K562 (cell line): ENCODE measurements around the gene MKNK2. TPM values are rescaled to one million over a fixed set of nuclear protein-coding genes. Genes with fewer than 3 reads are reported as not detected.

ENCODE experiments used
- ATAC-seq: fragments of 200-7000 bp; cut with Tn5 transposase; 3 replicates; pipeline ENCODE4 v1.9.1; 2020; ENCODE audit warnings: moderate library complexity
- BruUV-seq: library from RNA; stranded (reverse); fragments of 400-500 nt; replicated peaks from 2 replicates; lab custom pipeline; 2021; lab: Mats Ljungman, UMichigan
- CTCF ChIA-PET: fragments of 300-600 bp; formaldehyde crosslinking; extraction: SDS; loops from one replicate; lab custom pipeline; 2021; ENCODE audit warnings: low intra/inter-chr PET ratio; lab: Yijun Ruan, JAX
- POLR2A ChIA-PET: fragments of 300-600, 350-650 bp; sonication (Branson Sonifier 250); formaldehyde crosslinking; extraction: SDS; loops from one replicate; lab custom pipeline; 2021; ENCODE audit warnings: antibody characterized with exemption, inconsistent platforms; lab: Yijun Ruan, JAX
- DNase-seq, 4 experiments: peaks; one replicate each; pipeline versions ENCODE4 v3.0.0 to v3.0.0-alpha.2; 2011 to 2018; ENCODE audit warnings: low spot score in 3 of 4, mixed read lengths in 3 of 4; ENCODE audit errors: extremely low read depth in 1 of 4
- FAIRE-seq: peaks from 2 replicates; lab custom pipeline; 2011; peaks lifted over from hg19 to GRCh38; lab: Jason Lieb, UNC
- H2AFZ ChIP-seq: 2 replicates; pipeline ENCODE4 v1.6.0; 2011; ENCODE audit warnings: low read depth, low read length, control low read depth, inconsistent platforms
- H3K27ac ChIP-seq: fragments of 200-600 bp; 3 replicates; pipeline ENCODE4 v1.8.0; 2011; ENCODE audit warnings: low read depth, mild to moderate bottlenecking, control low read depth, inconsistent platforms, low read length, moderate library complexity, mixed read lengths; ENCODE audit errors: extremely low read depth
- H3K27me3 ChIP-seq, 2 experiments: fragments of 300-600 bp in 1 of 2; 2 replicates in 1 of 2; 3 replicates in 1 of 2; pipeline versions ENCODE4 v1.6.0 to v1.8.0; 2011; ENCODE audit warnings: inconsistent platforms in 2 of 2, low read length in 2 of 2, mild to moderate bottlenecking in 1 of 2, mixed read lengths in 1 of 2, moderate library complexity in 1 of 2; ENCODE audit not compliant: control insufficient read depth in 2 of 2, insufficient read depth in 2 of 2
- H3K36me3 ChIP-seq: fragments of 300-600 bp; 3 replicates; pipeline ENCODE4 v1.8.0; 2011; ENCODE audit warnings: mild to moderate bottlenecking, low read length, inconsistent platforms; ENCODE audit not compliant: control insufficient read depth, insufficient read depth
- H3K4me1 ChIP-seq, 2 experiments: fragments of 200-600 bp in 1 of 2; replicated peaks in 1 of 2; 2 replicates in 1 of 2; 3 replicates in 1 of 2; pipeline versions ENCODE4 v1.5.1 to v1.8.0; 2011; ENCODE audit warnings: inconsistent platforms in 2 of 2, low read length in 2 of 2, mild to moderate bottlenecking in 1 of 2, mixed read lengths in 1 of 2, moderate library complexity in 1 of 2; ENCODE audit not compliant: control insufficient read depth in 2 of 2, insufficient read depth in 2 of 2
- H3K4me2 ChIP-seq: 2 replicates; pipeline ENCODE4 v1.6.1; 2011; ENCODE audit warnings: low read length, control low read depth, inconsistent platforms, mixed read lengths; ENCODE audit not compliant: insufficient read depth
- H3K4me3 ChIP-seq: fragments of 200-600 bp; sonication (generic), shearing (Covaris generic); 2 replicates; pipeline ENCODE4 v1.5.1; 2016; ENCODE audit warnings: control low read depth, inconsistent platforms
- H3K79me2 ChIP-seq: fragments of 200-600 bp; 3 replicates; pipeline ENCODE4 v1.8.0; 2011; ENCODE audit warnings: low read length, inconsistent platforms; ENCODE audit not compliant: control insufficient read depth, insufficient read depth
- H3K9ac ChIP-seq, 2 experiments: 2 replicates each; pipeline versions ENCODE4 v1.6.0 to v1.6.1; 2011; ENCODE audit warnings: low read depth in 2 of 2, low read length in 2 of 2, control low read depth in 1 of 2, inconsistent platforms in 1 of 2, mild to moderate bottlenecking in 1 of 2, mixed read lengths in 1 of 2; ENCODE audit not compliant: insufficient read depth in 1 of 2
- H3K9me1 ChIP-seq: one replicate; pipeline ENCODE4 v1.6.0; 2011; ENCODE audit warnings: inconsistent platforms, mild to moderate bottlenecking, low read length, moderate library complexity; ENCODE audit not compliant: control insufficient read depth, insufficient read depth
- H3K9me3 ChIP-seq: replicated peaks from 2 replicates; pipeline ENCODE4 v1.5.1; 2011; ENCODE audit warnings: low read depth, low read length, inconsistent platforms; ENCODE audit not compliant: control insufficient read depth, insufficient read depth
- H4K20me1 ChIP-seq: replicated peaks from 2 replicates; pipeline ENCODE4 v1.6.1; 2011; ENCODE audit warnings: low read length, inconsistent platforms, mixed read lengths; ENCODE audit not compliant: control insufficient read depth, insufficient read depth
- ZNF57 ChIP-seq: fragments of 450-650 bp; formaldehyde crosslinking; IDR thresholded peaks from 2 replicates; pipeline ENCODE4 v1.4.0; 2020; ENCODE audit warnings: mild to moderate bottlenecking, moderate library complexity
- WGBS: fragments of 100-300 bp; shearing (Covaris generic); methylation state at CpG from one replicate; pipeline ENCODE4 v1.1.6; 2016; ENCODE audit warnings: low coverage, mixed read lengths; ENCODE audit not compliant: insufficient coverage; ENCODE audit errors: missing lambda C conversion rate; 5-methylcytosine and 5-hydroxymethylcytosine counted together
- in situ Hi-C: fragments of 300-500 bp; cut with MboI; formaldehyde crosslinking; loops from 4 replicates; pipeline ENCODE4 v1.15.0; 2018; ENCODE audit warnings: inconsistent platforms, mixed read lengths
- intact Hi-C: fragments of 100-400 bp; cut with micrococcal nuclease; formaldehyde crosslinking; loops from 2 replicates; pipeline ENCODE4 v1.14.2; 2022
- polyA plus RNA-seq, 8 experiments: library from polyadenylated mRNA; depleted of rRNA in 4 of 8; stranded (reverse) in 5 of 8; unstranded in 3 of 8; fragments of >200 nt; fragmentation: Nextera tagmentation in 2 of 8; fragmentation: Illumina TruSeq in 1 of 8; extraction: Ambion mirVana in 2 of 8; extraction: Trizol in 1 of 8; gene quantifications; 2 replicates each; pipeline versions ENCODE4 v1.2.1 to v1.2.3, GENCODE V29; 2011 to 2014; ENCODE audit warnings: inconsistent platforms in 1 of 8, missing spikeins in 1 of 8
- total RNA-seq, 7 experiments: library from RNA; depleted of rRNA in 6 of 7; stranded (reverse); fragments of >200 nt in 6 of 7; fragmentation: Illumina TruSeq in 2 of 7; extraction: Trizol in 2 of 7; gene quantifications; 2 replicates each; pipeline versions ENCODE4 v1.2.1 to v1.2.3, GENCODE V29; 2011 to 2021; ENCODE audit warnings: low replicate concordance in 1 of 7
- TF ChIP-seq, protein P1 (sequence below): sonication (generic); formaldehyde crosslinking; IDR thresholded peaks from 2 replicates; pipeline ENCODE4 v1.8.1; 2023; ENCODE audit warnings: mild to moderate bottlenecking, missing genetic modification reagents

Gene MKNK2
- total and polyA plus RNA-seq, 9 of the 15 experiments (the other 6 are each of a cell fraction or from before 2014, with no cell fraction given): 5.1 to 191 (median 51.9) TPM

DNA sequence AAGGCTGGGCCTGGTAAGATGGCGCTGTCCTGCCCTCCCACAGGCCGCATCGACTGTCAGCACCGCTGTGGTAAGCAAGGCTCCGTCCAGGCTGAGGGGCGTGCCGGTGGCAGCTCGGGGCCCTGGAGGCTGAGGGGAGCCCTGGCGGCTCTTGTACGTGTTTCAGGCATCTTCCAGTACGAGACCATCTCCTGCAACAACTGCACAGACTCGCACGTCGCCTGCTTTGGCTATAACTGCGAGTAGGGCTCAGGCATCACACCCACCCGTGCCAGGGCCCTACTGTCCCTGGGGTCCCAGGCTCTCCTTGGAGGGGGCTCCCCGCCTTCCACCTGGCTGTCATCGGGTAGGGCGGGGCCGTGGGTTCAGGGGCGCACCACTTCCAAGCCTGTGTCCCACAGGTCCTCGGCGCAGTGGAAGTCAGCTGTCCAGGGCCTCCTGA lies 46.9 kb upstream of the MKNK2 start:
- CTCF ChIA-PET: no interaction called here
- Histone ChIP-seq H3K4me1 (peaks cover 5 to 66% of the 10 kb centered on the region in 2 experiments; a peak in 4 of 5 replicates), H3K36me3 (peaks cover 36% of the 10 kb centered on the region; the same call in 2 of the 3 replicates), H3K79me2 (peaks cover 23% of the 10 kb centered on the region), H3K27me3 (no peaks in the 10 kb centered on the region), H3K9ac (peak overlapping the region in 1 of 2 experiments; percentile 93; a peak in 2 of 4 replicates), H3K27ac (no peak overlapping the region), H3K9me3 (no peaks in the 10 kb centered on the region), H3K9me1 (no peaks in the 10 kb centered on the region), H4K20me1 (no peaks in the 10 kb centered on the region), H3K4me3 (no peak overlapping the region), H3K4me2 (no peak overlapping the region), H2AFZ (no peak overlapping the region)
- no peak for TF ChIP-seq ZNF57 (CRISPR knock-in tag)
- TF ChIP-seq, protein P1, sequence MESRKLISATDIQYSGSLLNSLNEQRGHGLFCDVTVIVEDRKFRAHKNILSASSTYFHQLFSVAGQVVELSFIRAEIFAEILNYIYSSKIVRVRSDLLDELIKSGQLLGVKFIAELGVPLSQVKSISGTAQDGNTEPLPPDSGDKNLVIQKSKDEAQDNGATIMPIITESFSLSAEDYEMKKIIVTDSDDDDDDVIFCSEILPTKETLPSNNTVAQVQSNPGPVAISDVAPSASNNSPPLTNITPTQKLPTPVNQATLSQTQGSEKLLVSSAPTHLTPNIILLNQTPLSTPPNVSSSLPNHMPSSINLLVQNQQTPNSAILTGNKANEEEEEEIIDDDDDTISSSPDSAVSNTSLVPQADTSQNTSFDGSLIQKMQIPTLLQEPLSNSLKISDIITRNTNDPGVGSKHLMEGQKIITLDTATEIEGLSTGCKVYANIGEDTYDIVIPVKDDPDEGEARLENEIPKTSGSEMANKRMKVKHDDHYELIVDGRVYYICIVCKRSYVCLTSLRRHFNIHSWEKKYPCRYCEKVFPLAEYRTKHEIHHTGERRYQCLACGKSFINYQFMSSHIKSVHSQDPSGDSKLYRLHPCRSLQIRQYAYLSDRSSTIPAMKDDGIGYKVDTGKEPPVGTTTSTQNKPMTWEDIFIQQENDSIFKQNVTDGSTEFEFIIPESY (CRISPR knock-in tag): peak; percentile 86
- DNase-seq (peak in 1 of 4 experiments; percentile 15), FAIRE-seq (no peak), ATAC-seq (no peak)
- 59% methylated on average over 21 of the region's 23 CpGs for WGBS
- POLR2A ChIA-PET: interaction anchor here (0.6 kb wide), 1 partner anchor 12 kb away, joined by 3 read pairs; no protein-coding TSS in a partner anchor
- BruUV-seq: no TSS peak
- intact Hi-C loops: no loop called here
- in situ Hi-C loops: no loop called here
